IMR-90 (cell line): ENCODE measurements around the gene CIITA. TPM values are rescaled to one million over a fixed set of nuclear protein-coding genes. Genes with fewer than 3 reads are reported as not detected.

Source experiments
- ATAC-seq: fragments of 200-7000 bp; cut with Tn5 transposase; 2 replicates; pipeline ENCODE4 v1.9.1; 2020; ENCODE audit warnings: low read depth, mild to moderate bottlenecking, moderate library complexity
- BruUV-seq: library from RNA; stranded (reverse); fragments of 400-500 nt; replicated peaks from 2 replicates; lab custom pipeline; 2021; lab: Mats Ljungman, UMichigan
- CTCF ChIA-PET: fragments of 300-600 bp; formaldehyde crosslinking; extraction: SDS; loops from one replicate; lab custom pipeline; 2021; ENCODE audit warnings: antibody characterized with exemption; lab: Yijun Ruan, JAX
- POLR2A ChIA-PET: fragments of 300-600 bp; sonication (Branson Sonifier 250); formaldehyde crosslinking; loops from one replicate; lab custom pipeline; 2022; ENCODE audit warnings: antibody characterized with exemption; ENCODE audit not compliant: unreplicated experiment; lab: Charles Lee
- DNase-seq: peaks from one replicate; pipeline ENCODE4 v3.0.0; 2013
- H2AFZ ChIP-seq: replicated peaks from 2 replicates; pipeline ENCODE3; 2013; ENCODE audit warnings: low read length, mild to moderate bottlenecking; ENCODE audit not compliant: poor library complexity
- H2AK5ac ChIP-seq: 2 replicates; pipeline ENCODE4 v1.6.1; 2013; ENCODE audit warnings: low read depth, low read length, inconsistent platforms
- H2AK9ac ChIP-seq: replicated peaks from 2 replicates; pipeline ENCODE3; 2013; ENCODE audit warnings: mild to moderate bottlenecking, low read depth, low read length, moderate library complexity; ENCODE audit not compliant: poor library complexity
- H2BK120ac ChIP-seq: 2 replicates; pipeline ENCODE4 v1.6.1; 2013; ENCODE audit warnings: low read depth, low read length, inconsistent platforms
- H2BK15ac ChIP-seq: 3 replicates; pipeline ENCODE4 v1.6.1; 2013; ENCODE audit warnings: low read depth, low read length, inconsistent platforms
- H2BK20ac ChIP-seq: 2 replicates; pipeline ENCODE4 v1.6.1; 2013; ENCODE audit warnings: low read depth, mild to moderate bottlenecking, inconsistent platforms, low read length, moderate library complexity
- H2BK5ac ChIP-seq: 2 replicates; pipeline ENCODE4 v1.6.1; 2013; ENCODE audit warnings: mild to moderate bottlenecking, low read depth, low read length, inconsistent platforms; ENCODE audit not compliant: poor library complexity, severe bottlenecking
- H3K14ac ChIP-seq: replicated peaks from 2 replicates; pipeline ENCODE4 v1.6.1; 2013; ENCODE audit warnings: low read depth, low read length, inconsistent platforms
- H3K18ac ChIP-seq: 2 replicates; pipeline ENCODE4 v1.6.1; 2013; ENCODE audit warnings: low read depth, low read length, control low read depth
- H3K23ac ChIP-seq: 2 replicates; pipeline ENCODE4 v1.6.1; 2013; ENCODE audit warnings: low read depth, low read length, inconsistent platforms
- H3K27ac ChIP-seq: 2 replicates; pipeline ENCODE4 v1.5.1; 2013; ENCODE audit warnings: mild to moderate bottlenecking, control low read depth, low read length; ENCODE audit not compliant: insufficient read depth
- H3K27me3 ChIP-seq: 2 replicates; pipeline ENCODE4 v1.6.1; 2013; ENCODE audit warnings: low read length; ENCODE audit not compliant: control insufficient read depth, insufficient read depth
- H3K36me3 ChIP-seq: 2 replicates; pipeline ENCODE4 v1.6.1; 2013; ENCODE audit warnings: low read length, mixed read lengths; ENCODE audit not compliant: control insufficient read depth, insufficient read depth
- H3K4ac ChIP-seq: 2 replicates; pipeline ENCODE4 v1.6.1; 2013; ENCODE audit warnings: low read depth, low read length, inconsistent platforms
- H3K4me1 ChIP-seq: 2 replicates; pipeline ENCODE4 v1.6.1; 2013; ENCODE audit warnings: low read length, mixed read lengths; ENCODE audit not compliant: control insufficient read depth, insufficient read depth
- H3K4me2 ChIP-seq: 2 replicates; pipeline ENCODE4 v1.6.1; 2013; ENCODE audit warnings: low read depth, mild to moderate bottlenecking, control low read depth, low read length, moderate library complexity
- H3K4me3 ChIP-seq: 2 replicates; pipeline ENCODE4 v1.5.1; 2013; ENCODE audit warnings: low read depth, mild to moderate bottlenecking, control low read depth, low read length, moderate library complexity; ENCODE audit not compliant: insufficient read depth
- H3K56ac ChIP-seq: 2 replicates; pipeline ENCODE4 v1.6.1; 2013; ENCODE audit warnings: low read length, inconsistent platforms; ENCODE audit not compliant: insufficient read depth; ENCODE audit errors: extremely low read depth
- H3K79me1 ChIP-seq, 2 experiments: 2 replicates each; pipeline ENCODE4 v1.6.1; 2013; ENCODE audit warnings: low read length in 2 of 2, inconsistent platforms in 1 of 2, low read depth in 1 of 2
- H3K9ac ChIP-seq: 2 replicates; pipeline ENCODE4 v1.6.1; 2013; ENCODE audit warnings: low read depth, low read length, control low read depth
- H3K9me1 ChIP-seq: 2 replicates; pipeline ENCODE4 v1.6.1; 2013; ENCODE audit warnings: low read length, inconsistent platforms; ENCODE audit not compliant: insufficient read depth
- H3K9me3 ChIP-seq: 2 replicates; pipeline ENCODE4 v1.6.1; 2013; ENCODE audit warnings: low read length; ENCODE audit not compliant: control insufficient read depth, insufficient read depth
- H4K20me1 ChIP-seq: 2 replicates; pipeline ENCODE4 v1.6.1; 2013; ENCODE audit warnings: low read length, inconsistent platforms; ENCODE audit not compliant: insufficient read depth
- H4K5ac ChIP-seq: 2 replicates; pipeline ENCODE4 v1.6.1; 2013; ENCODE audit warnings: mild to moderate bottlenecking, low read depth, low read length, control low read depth
- H4K8ac ChIP-seq, 2 experiments: 2 replicates each; pipeline ENCODE4 v1.6.1; 2013; ENCODE audit warnings: low read depth in 2 of 2, low read length in 2 of 2, control low read depth in 1 of 2, inconsistent platforms in 1 of 2
- H4K91ac ChIP-seq: 2 replicates; pipeline ENCODE4 v1.6.1; 2013; ENCODE audit warnings: low read depth, low read length, inconsistent platforms; ENCODE audit not compliant: insufficient read depth
- CEBPB ChIP-seq: IDR thresholded peaks from 2 replicates; pipeline ENCODE4 v1.6.1; 2012; ENCODE audit warnings: low read depth, low read length, improper control_type of control experiment
- CHD1 ChIP-seq: IDR thresholded peaks from 2 replicates; pipeline ENCODE4 v1.6.1; 2012; ENCODE audit warnings: low read depth, low read length, improper control_type of control experiment
- FOS ChIP-seq: fragments of 150-350 bp; IDR thresholded peaks from 2 replicates; pipeline ENCODE4 v1.6.1; 2016; ENCODE audit warnings: low read depth, low read length
- MAFK ChIP-seq: IDR thresholded peaks from 2 replicates; pipeline ENCODE4 v1.6.1; 2012; ENCODE audit warnings: low read depth, low read length, improper control_type of control experiment
- MAZ ChIP-seq: IDR thresholded peaks from 2 replicates; pipeline ENCODE4 v1.6.1; 2012; ENCODE audit warnings: low read depth, mild to moderate bottlenecking, low read length, improper control_type of control experiment, moderate library complexity, borderline replicate concordance
- NFE2L2 ChIP-seq: fragments of 150-350 bp; IDR thresholded peaks from 2 replicates; pipeline ENCODE4 v1.6.1; 2016; ENCODE audit warnings: low read depth, mild to moderate bottlenecking, low read length
- POLR2A ChIP-seq: IDR thresholded peaks from 2 replicates; pipeline ENCODE4 v1.6.1; 2012; ENCODE audit warnings: mild to moderate bottlenecking, low read depth, low read length
- RAD21 ChIP-seq: IDR thresholded peaks from 2 replicates; pipeline ENCODE4 v1.6.1; 2012; ENCODE audit warnings: low read length, improper control_type of control experiment
- RCOR1 ChIP-seq: IDR thresholded peaks from 2 replicates; pipeline ENCODE4 v1.6.1; 2012; ENCODE audit warnings: mild to moderate bottlenecking, low read length, improper control_type of control experiment; ENCODE audit not compliant: insufficient replicate concordance
- RFX5 ChIP-seq: IDR thresholded peaks from 2 replicates; pipeline ENCODE4 v1.8.0; 2012; ENCODE audit warnings: low read depth, mild to moderate bottlenecking, low read length, moderate library complexity
- WGBS, 2 experiments: methylation state at CpG; one replicate each; pipeline versions ENCODE4 v1.1.5 to v1.1.7; 2013; ENCODE audit warnings: missing lambda C conversion rate in 2 of 2; ENCODE audit not compliant: insufficient read length in 1 of 2; ENCODE audit errors: extremely low coverage in 2 of 2; 5-methylcytosine and 5-hydroxymethylcytosine counted together
- dilution Hi-C: fragments of 300-500 bp; cut with HindIII; formaldehyde crosslinking; loops from one replicate; pipeline ENCODE4 v1.14.3; 2018; ENCODE audit warnings: low sequenced_read_pairs; ENCODE audit not compliant: unreplicated experiment
- in situ Hi-C: fragments of 300-500 bp; cut with MboI; formaldehyde crosslinking; loops from 3 replicates; pipeline ENCODE4 v1.14.3; 2019; ENCODE audit warnings: low sequenced_read_pairs, inconsistent platforms, mixed read lengths
- intact Hi-C: fragments of 100-400 bp; cut with micrococcal nuclease; formaldehyde crosslinking; loops from 2 replicates; pipeline ENCODE4 v1.10.0; 2022
- polyA plus RNA-seq, 3 experiments: library from polyadenylated mRNA; depleted of rRNA; stranded (reverse); fragments of >200 nt; gene quantifications; 2 replicates each; pipeline ENCODE4 v1.2.3, GENCODE V29; 2012; ENCODE audit warnings: low replicate concordance in 1 of 3
- total RNA-seq: library from RNA; depleted of rRNA; stranded (reverse); fragments of >200 nt; gene quantifications from 2 replicates; pipeline ENCODE4 v1.2.3, GENCODE V29; 2012
- TF ChIP-seq, protein P1 (sequence below): fragments of 150-350 bp; IDR thresholded peaks from 2 replicates; pipeline ENCODE4 v1.6.1; 2016; ENCODE audit warnings: low read depth, mild to moderate bottlenecking, low read length, moderate library complexity, borderline replicate concordance

CIITA gene
- total and polyA plus RNA-seq, 2 of the 4 experiments (the other 2 are of a cell fraction), result 0.10 TPM; not detected in 1

DNA sequence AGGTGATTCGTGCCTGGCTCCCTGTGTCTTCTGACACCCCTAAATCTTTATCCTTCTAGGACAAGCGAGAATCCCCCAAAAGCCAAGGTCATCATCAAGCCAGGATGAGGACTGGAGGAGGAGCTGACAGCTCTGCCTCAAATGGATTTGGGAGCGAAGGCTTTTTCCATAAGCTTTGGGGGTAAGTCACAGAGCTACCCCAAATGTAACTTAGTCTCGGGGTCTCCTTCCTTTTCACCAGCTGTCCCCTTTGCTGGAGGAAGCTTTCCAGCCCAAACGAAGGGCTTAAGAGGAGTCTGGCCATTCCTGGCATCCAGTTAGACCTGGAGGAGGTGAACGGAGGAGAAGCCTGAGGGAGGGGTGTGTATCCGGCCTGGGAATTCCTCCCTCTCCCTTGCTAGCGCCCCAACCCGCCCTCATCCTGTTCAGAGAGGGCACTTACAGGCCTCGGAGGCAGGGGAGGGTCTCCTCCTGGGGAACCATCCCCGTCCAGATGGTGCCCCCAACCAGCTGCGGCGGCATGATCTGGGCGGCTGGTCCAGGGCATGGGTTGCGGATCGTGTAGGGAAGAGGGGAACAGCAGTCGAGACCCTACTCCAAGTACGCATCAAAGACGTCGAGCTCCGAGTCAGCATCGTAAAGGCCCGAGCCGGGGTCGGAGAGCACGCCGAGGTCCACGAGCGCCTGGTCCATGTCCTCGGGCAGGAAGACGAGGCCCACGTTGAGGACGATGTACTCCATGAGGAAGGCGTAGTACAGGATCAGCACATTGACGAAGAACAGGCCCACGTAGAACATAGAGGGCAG lies 64.3 kb downstream of the CIITA start:
- H3K36me3 ChIP-seq, result peaks cover 13% of the 10 kb centered on the region; the same call in 1 of the 2 replicates
- H4K91ac ChIP-seq, result peak overlapping the region; percentile 25; the same call in 1 of the 2 replicates
- peak overlapping the region; percentile 60 for H3K27ac ChIP-seq

More for the DNA sequence above, 64.3 kb downstream of the CIITA start:
- Histone ChIP-seq H3K14ac (peak overlapping the region; percentile 78), H2BK20ac (no peak overlapping the region), H2BK15ac (no peak overlapping the region), H3K9ac (peak overlapping the region; percentile 80), H4K8ac (0 out of 4 replicates have a peak overlapping the region, but pooled peaks of 1 of the 2 experiments have one; percentile 52), H2BK5ac (no peak overlapping the region), H2BK120ac (no peak overlapping the region), H3K23ac (peak overlapping the region; percentile 71), H2AK9ac (peak overlapping the region; percentile 81), H3K79me1 (peaks cover 44 to 83% of the 10 kb centered on the region in 2 experiments), H3K9me1 (peaks cover 37% of the 10 kb centered on the region), H3K56ac (0 out of 2 replicates have a peak overlapping the region, but pooled peaks have one; percentile 13), H3K4ac (peak overlapping the region; percentile 61), H3K4me3 (peak overlapping the region; percentile 81), H3K4me2 (peak overlapping the region; percentile 97), H4K20me1 (peaks cover 68% of the 10 kb centered on the region), H3K18ac (no peak overlapping the region; the same call in 1 of the 2 replicates), H3K27me3 (no peaks in the 10 kb centered on the region), H3K4me1 (peaks cover 23% of the 10 kb centered on the region), H4K5ac (no peak overlapping the region), H2AFZ (peak overlapping the region; percentile 28), H2AK5ac (0 out of 2 replicates have a peak overlapping the region, but pooled peaks have one; percentile 2), H3K9me3 (no peaks in the 10 kb centered on the region)
- TF ChIP-seq FOS (no peak), RFX5 (no peak), MAFK (no peak), RCOR1 (no peak), CEBPB (no peak), RAD21 (no peak), CHD1 (no peak), NFE2L2 (no peak), POLR2A (no peak), MAZ (no peak)
- TF ChIP-seq, protein P1, sequence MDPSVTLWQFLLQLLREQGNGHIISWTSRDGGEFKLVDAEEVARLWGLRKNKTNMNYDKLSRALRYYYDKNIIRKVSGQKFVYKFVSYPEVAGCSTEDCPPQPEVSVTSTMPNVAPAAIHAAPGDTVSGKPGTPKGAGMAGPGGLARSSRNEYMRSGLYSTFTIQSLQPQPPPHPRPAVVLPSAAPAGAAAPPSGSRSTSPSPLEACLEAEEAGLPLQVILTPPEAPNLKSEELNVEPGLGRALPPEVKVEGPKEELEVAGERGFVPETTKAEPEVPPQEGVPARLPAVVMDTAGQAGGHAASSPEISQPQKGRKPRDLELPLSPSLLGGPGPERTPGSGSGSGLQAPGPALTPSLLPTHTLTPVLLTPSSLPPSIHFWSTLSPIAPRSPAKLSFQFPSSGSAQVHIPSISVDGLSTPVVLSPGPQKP, result no peak
- no CpG with 5 or more reads among the region's 36 CpGs for WGBS, 2 experiments
- no TSS peak for BruUV-seq
- intact Hi-C loops (no loop called here), dilution Hi-C loops (no loop called here), in situ Hi-C loops (loop anchor here (25.0 kb wide), 1 partner anchor 1829 kb away; no protein-coding TSS in a partner anchor)
- ATAC-seq (no peak; the same call in 1 of the 2 replicates), DNase-seq (no peak)
- POLR2A ChIA-PET, result no interaction called here
- CTCF ChIA-PET, result no interaction called here
